ENCODE data around the gene ATG16L1. TPM values are rescaled to one million over a fixed set of nuclear protein-coding genes. Genes with fewer than 3 reads are reported as not detected.

ATG16L1 gene
- total RNA-seq, 3 donors from 2014 or later (not counting 1 experiment from before 2014, with no cell fraction given) = 106 to 142 (median 117) TPM

GRCh38 chr2:233267516-233268245 lies 16.2 kb downstream of the ATG16L1 start:
- peaks cover 17% of the 10 kb centered on the region for H3K36me3 Mint-ChIP-seq

DNA sequence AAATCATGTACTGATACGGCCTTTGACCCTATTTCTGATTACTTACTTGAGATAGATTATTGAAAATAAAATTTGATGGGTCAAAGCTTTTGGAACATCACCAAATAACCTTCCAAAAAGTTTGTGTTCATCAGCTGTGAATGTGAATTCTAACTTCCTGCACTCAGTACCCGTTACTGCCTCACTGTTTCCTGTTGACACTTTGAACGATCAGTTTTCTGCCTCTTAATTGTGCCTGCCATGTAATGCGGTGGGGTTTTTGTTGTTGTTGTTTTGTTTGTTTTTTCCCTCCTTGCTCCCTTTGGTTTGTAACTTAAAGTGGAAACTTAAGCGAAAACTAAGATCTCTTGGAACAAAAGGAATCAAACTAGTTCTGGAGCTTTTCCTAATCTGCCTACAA lies 18.9 kb downstream of the ATG16L1 start:
- Histone ChIP-seq H3K9me3 (ENCODE audit: control insufficient read depth, insufficient read depth, low read length) (no peaks in the 10 kb centered on the region), H3K4me1 (ENCODE audit: control insufficient read depth, insufficient read depth, low read length) (peaks cover 40% of the 10 kb centered on the region), H3K36me3 (ENCODE audit: control insufficient read depth, insufficient read depth, low read length) (peaks cover 64% of the 10 kb centered on the region), H3K4me3 (ENCODE audit: low read length) (no peak overlapping the region), H3K27ac (ENCODE audit: low read length) (peak overlapping the region; percentile 94), H3K27me3 (ENCODE audit: control insufficient read depth, insufficient read depth, low read length) (no peaks in the 10 kb centered on the region)
- ATAC-seq = peak; percentile 36 to 49 (median 40)
- Mint-ChIP-seq H3K27ac (peak overlapping the region; percentile 97 to 98), H3K9me3 (no peaks in the 10 kb centered on the region), H3K4me3 (peak overlapping the region; percentile 86), H3K36me3 (peaks cover 31% of the 10 kb centered on the region), H3K27me3 (ENCODE audit: low read depth in 2 of 2) (no peaks in the 10 kb centered on the region), H3K4me1 (peaks cover 56 to 57% of the 10 kb centered on the region in 2 donors)
- peak in 1 of 2 donors; percentile 72 for DNase-seq
- intact Hi-C loops (cut with micrococcal nuclease) = loop anchor here (5.0 kb wide), 1 partner anchor 172 kb away; no protein-coding TSS in a partner anchor
- 4% methylated on average over 3 of the region's 5 CpGs for WGBS (ENCODE audit: insufficient coverage)
- TF ChIP-seq, protein P1, sequence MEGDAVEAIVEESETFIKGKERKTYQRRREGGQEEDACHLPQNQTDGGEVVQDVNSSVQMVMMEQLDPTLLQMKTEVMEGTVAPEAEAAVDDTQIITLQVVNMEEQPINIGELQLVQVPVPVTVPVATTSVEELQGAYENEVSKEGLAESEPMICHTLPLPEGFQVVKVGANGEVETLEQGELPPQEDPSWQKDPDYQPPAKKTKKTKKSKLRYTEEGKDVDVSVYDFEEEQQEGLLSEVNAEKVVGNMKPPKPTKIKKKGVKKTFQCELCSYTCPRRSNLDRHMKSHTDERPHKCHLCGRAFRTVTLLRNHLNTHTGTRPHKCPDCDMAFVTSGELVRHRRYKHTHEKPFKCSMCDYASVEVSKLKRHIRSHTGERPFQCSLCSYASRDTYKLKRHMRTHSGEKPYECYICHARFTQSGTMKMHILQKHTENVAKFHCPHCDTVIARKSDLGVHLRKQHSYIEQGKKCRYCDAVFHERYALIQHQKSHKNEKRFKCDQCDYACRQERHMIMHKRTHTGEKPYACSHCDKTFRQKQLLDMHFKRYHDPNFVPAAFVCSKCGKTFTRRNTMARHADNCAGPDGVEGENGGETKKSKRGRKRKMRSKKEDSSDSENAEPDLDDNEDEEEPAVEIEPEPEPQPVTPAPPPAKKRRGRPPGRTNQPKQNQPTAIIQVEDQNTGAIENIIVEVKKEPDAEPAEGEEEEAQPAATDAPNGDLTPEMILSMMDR (IDR thresholded peaks at IDR 0.05) = no peak

More at GRCh38 chr2:233267516-233268245, 16.2 kb downstream of the ATG16L1 start:
- Histone ChIP-seq H3K27ac (ENCODE audit: low read length) (peak overlapping the region; percentile 94), H3K4me1 (ENCODE audit: control insufficient read depth, insufficient read depth, low read length) (peaks cover 47% of the 10 kb centered on the region), H3K27me3 (ENCODE audit: control insufficient read depth, insufficient read depth, low read length) (no peaks in the 10 kb centered on the region), H3K36me3 (ENCODE audit: control insufficient read depth, insufficient read depth, low read length) (peaks cover 63% of the 10 kb centered on the region), H3K4me3 (ENCODE audit: low read length) (no peak overlapping the region), H3K9me3 (ENCODE audit: control insufficient read depth, insufficient read depth, low read length) (no peaks in the 10 kb centered on the region)
- 22% methylated on average over 6 of the region's 6 CpGs for WGBS (ENCODE audit: insufficient coverage)
- ATAC-seq = peak; percentile 83 to 94 (median 93)
- peak; percentile 58 to 96 for DNase-seq
- TF ChIP-seq, protein P1 (IDR thresholded peaks at IDR 0.05) = no peak
- Mint-ChIP-seq H3K9me3 (no peaks in the 10 kb centered on the region), H3K27me3 (ENCODE audit: low read depth in 2 of 2) (no peaks in the 10 kb centered on the region), H3K27ac (peak overlapping the region; percentile 97 to 98), H3K4me1 (peaks cover 53 to 62% of the 10 kb centered on the region in 2 donors), H3K4me3 (peak overlapping the region; percentile 86)
- intact Hi-C loops (cut with micrococcal nuclease) = no loop called here

GRCh38 chr2:233270951-233271350 lies 19.5 kb downstream of the ATG16L1 start:
- ATAC-seq = no peak
- no peaks in the 10 kb centered on the region for H3K9me3 Mint-ChIP-seq
- intact Hi-C loops (cut with micrococcal nuclease) = loop anchor here (5.0 kb wide), 1 partner anchor 171 kb away; no protein-coding TSS in a partner anchor
- H3K36me3 Mint-ChIP-seq = peaks cover 33% of the 10 kb centered on the region
- peaks cover 54 to 56% of the 10 kb centered on the region in 2 donors for H3K4me1 Mint-ChIP-seq
- H3K36me3 ChIP-seq (ENCODE audit: control insufficient read depth, insufficient read depth, low read length) = peaks cover 66% of the 10 kb centered on the region
- no peaks in the 10 kb centered on the region for H3K9me3 ChIP-seq (ENCODE audit: control insufficient read depth, insufficient read depth, low read length)
- H3K4me3 ChIP-seq (ENCODE audit: low read length) = no peak overlapping the region
- peak overlapping the region; percentile 94 for H3K27ac ChIP-seq (ENCODE audit: low read length)
- H3K27ac Mint-ChIP-seq = peak overlapping the region; percentile 97 to 98
- no peaks in the 10 kb centered on the region for H3K27me3 ChIP-seq (ENCODE audit: control insufficient read depth, insufficient read depth, low read length)
- DNase-seq = no peak
- peaks cover 40% of the 10 kb centered on the region for H3K4me1 ChIP-seq (ENCODE audit: control insufficient read depth, insufficient read depth, low read length)
- peak overlapping the region; percentile 86 for H3K4me3 Mint-ChIP-seq
- H3K27me3 Mint-ChIP-seq (ENCODE audit: low read depth in 2 of 2) = no peaks in the 10 kb centered on the region
- TF ChIP-seq, protein P1 (IDR thresholded peaks at IDR 0.05) = no peak
- 69% methylated on average over 2 of the region's 4 CpGs for WGBS (ENCODE audit: insufficient coverage)

All from natural killer cell (primary cell).